Trophoblast cell (in vitro differentiated cells and primary cell): ENCODE measurements around the gene PRKD1.

Experiments used
- DNase-seq, 2 donors: peaks; one replicate each; pipeline ENCODE4 v3.0.0-alpha.2; 2016
- H2AFZ ChIP-seq: 2 replicates; pipeline ENCODE4 v1.6.1; 2013; ENCODE audit warnings: low read length, moderate library complexity, mild to moderate bottlenecking; ENCODE audit not compliant: insufficient read depth, poor library complexity
- H2AK5ac ChIP-seq: 2 replicates; pipeline ENCODE4 v1.6.1; 2013; ENCODE audit warnings: mild to moderate bottlenecking, low read length
- H2BK120ac ChIP-seq: 2 replicates; pipeline ENCODE4 v1.6.1; 2013; ENCODE audit warnings: low read length, mild to moderate bottlenecking, moderate library complexity; ENCODE audit not compliant: insufficient read depth, poor library complexity
- H2BK12ac ChIP-seq: 2 replicates; pipeline ENCODE4 v1.6.1; 2013; ENCODE audit warnings: mild to moderate bottlenecking, low read length, moderate library complexity
- H2BK5ac ChIP-seq: 2 replicates; pipeline ENCODE4 v1.6.1; 2013; ENCODE audit warnings: low read length, low read depth, moderate library complexity, mild to moderate bottlenecking; ENCODE audit not compliant: poor library complexity
- H3K14ac ChIP-seq: 2 replicates; pipeline ENCODE4 v1.6.1; 2013; ENCODE audit warnings: mild to moderate bottlenecking, low read length
- H3K18ac ChIP-seq: 2 replicates; pipeline ENCODE4 v1.6.1; 2013; ENCODE audit warnings: mild to moderate bottlenecking, low read length
- H3K23ac ChIP-seq: 2 replicates; pipeline ENCODE4 v1.6.1; 2013; ENCODE audit warnings: low read length
- H3K27ac ChIP-seq: 2 replicates; pipeline ENCODE4 v1.5.1; 2013; ENCODE audit warnings: low read depth, mild to moderate bottlenecking, inconsistent platforms, low read length, moderate library complexity
- H3K27me3 ChIP-seq: 2 replicates; pipeline ENCODE4 v1.6.1; 2013; ENCODE audit warnings: inconsistent platforms, mild to moderate bottlenecking, low read length, moderate library complexity; ENCODE audit not compliant: insufficient read depth
- H3K36me3 ChIP-seq, 2 experiments: 1 replicate in 1 of 2; 2 replicates in 1 of 2; pipeline ENCODE4 v1.6.1; 2013; ENCODE audit warnings: low read length in 2 of 2, mild to moderate bottlenecking in 2 of 2, moderate library complexity in 1 of 2; ENCODE audit not compliant: insufficient read depth in 2 of 2, control insufficient read depth in 1 of 2
- H3K4ac ChIP-seq: 2 replicates; pipeline ENCODE4 v1.6.1; 2013; ENCODE audit warnings: low read depth, mild to moderate bottlenecking, low read length, moderate library complexity
- H3K4me1 ChIP-seq, 2 experiments: 1 replicate in 1 of 2; 2 replicates in 1 of 2; pipeline ENCODE4 v1.6.1; 2013; ENCODE audit warnings: low read length in 2 of 2, mild to moderate bottlenecking in 2 of 2, moderate library complexity in 1 of 2; ENCODE audit not compliant: insufficient read depth in 2 of 2, control insufficient read depth in 1 of 2
- H3K4me2 ChIP-seq: 2 replicates; pipeline ENCODE4 v1.6.1; 2013; ENCODE audit warnings: inconsistent platforms, mild to moderate bottlenecking, low read length, moderate library complexity
- H3K4me3 ChIP-seq: 2 replicates; pipeline ENCODE4 v1.5.1; 2013; ENCODE audit warnings: mild to moderate bottlenecking, low read depth, low read length, inconsistent platforms
- H3K79me1 ChIP-seq: one replicate; pipeline ENCODE4 v1.6.1; 2013; ENCODE audit warnings: low read length
- H3K79me2 ChIP-seq: 2 replicates; pipeline ENCODE4 v1.6.1; 2013; ENCODE audit warnings: low read length, mild to moderate bottlenecking; ENCODE audit not compliant: control insufficient read depth, insufficient read depth, poor library complexity
- H3K9ac ChIP-seq: 2 replicates; pipeline ENCODE4 v1.6.1; 2013; ENCODE audit warnings: mild to moderate bottlenecking, low read length
- H3K9me3 ChIP-seq: 2 replicates; pipeline ENCODE4 v1.6.1; 2013; ENCODE audit warnings: low read depth, mild to moderate bottlenecking, control low read depth, inconsistent platforms, low read length; ENCODE audit not compliant: insufficient read depth
- H4K12ac ChIP-seq: 2 replicates; pipeline ENCODE4 v1.6.1; 2013; ENCODE audit warnings: low read depth, mild to moderate bottlenecking, low read length, moderate library complexity
- H4K8ac ChIP-seq: 2 replicates; pipeline ENCODE4 v1.6.1; 2013; ENCODE audit warnings: low read depth, mild to moderate bottlenecking, low read length, moderate library complexity
- H4K91ac ChIP-seq: one replicate; pipeline ENCODE4 v1.6.1; 2013; ENCODE audit warnings: low read depth, mild to moderate bottlenecking, low read length, moderate library complexity
- WGBS: extraction: QIAGEN DNeasy Blood & Tissue Kit; methylation state at CpG from one replicate; pipeline ENCODE4 v1.1.7; 2013; ENCODE audit warnings: missing lambda C conversion rate; ENCODE audit not compliant: insufficient read length, insufficient coverage; ENCODE audit errors: extremely low coverage; 5-methylcytosine and 5-hydroxymethylcytosine counted together

PRKD1 gene

DNA sequence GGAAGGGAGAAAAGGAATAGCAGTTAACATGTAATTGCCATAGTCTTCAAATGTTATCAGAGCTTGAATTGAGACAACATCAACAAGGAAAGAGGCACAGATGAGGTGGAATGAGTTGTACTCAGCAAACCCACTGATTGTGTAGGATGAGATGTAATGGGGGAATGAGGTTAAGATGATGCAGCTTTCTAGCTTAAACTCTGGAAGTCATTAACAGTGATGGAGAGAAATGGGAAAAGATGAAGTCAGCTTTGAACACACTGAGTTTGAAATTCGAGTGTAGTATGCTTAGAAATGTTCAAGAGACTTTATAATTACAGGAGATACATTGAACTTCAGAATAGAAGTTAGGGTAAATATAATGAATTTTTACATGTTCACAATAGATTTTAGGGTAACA, 106.9 kb downstream of the PRKD1 start:
- H3K27me3 ChIP-seq, result no peaks in the 10 kb centered on the region
- no peak overlapping the region for H4K12ac ChIP-seq
- no peak for DNase-seq
- no peak overlapping the region for H2AK5ac ChIP-seq
- no peaks in the 10 kb centered on the region for H3K79me1 ChIP-seq
- H3K4ac ChIP-seq, result no peak overlapping the region
- WGBS, result no CpG with 5 or more reads among the region's 1 CpG
- no peak overlapping the region for H4K91ac ChIP-seq
- H3K36me3 ChIP-seq, result no peaks in the 10 kb centered on the region
- H3K4me1 ChIP-seq, result peaks cover 0 to 3% of the 10 kb centered on the region in 2 experiments
- H3K4me2 ChIP-seq, result no peak overlapping the region
- no peaks in the 10 kb centered on the region for H3K79me2 ChIP-seq
- H3K14ac ChIP-seq, result no peak overlapping the region
- no peak overlapping the region for H3K23ac ChIP-seq
- no peak overlapping the region for H3K4me3 ChIP-seq
- no peak overlapping the region for H2BK120ac ChIP-seq
- no peak overlapping the region for H4K8ac ChIP-seq
- H3K9me3 ChIP-seq, result no peaks in the 10 kb centered on the region
- H2BK5ac ChIP-seq, result no peak overlapping the region
- H3K9ac ChIP-seq, result no peak overlapping the region
- H3K18ac ChIP-seq, result no peak overlapping the region
- H2BK12ac ChIP-seq, result no peak overlapping the region
- no peak overlapping the region for H3K27ac ChIP-seq
- H2AFZ ChIP-seq, result no peak overlapping the region

GRCh38 chr14:29817767-29818405, 109.8 kb downstream of the PRKD1 start:
- no peak overlapping the region for H2BK5ac ChIP-seq
- H4K8ac ChIP-seq, result no peak overlapping the region
- no peak overlapping the region for H3K18ac ChIP-seq
- no peak overlapping the region for H2BK12ac ChIP-seq
- H2AK5ac ChIP-seq, result no peak overlapping the region
- no peaks in the 10 kb centered on the region for H3K9me3 ChIP-seq
- no peak overlapping the region for H3K4me3 ChIP-seq
- DNase-seq, result no peak
- H2BK120ac ChIP-seq, result no peak overlapping the region
- H3K79me2 ChIP-seq, result no peaks in the 10 kb centered on the region
- H2AFZ ChIP-seq, result no peak overlapping the region
- no peak overlapping the region for H3K4me2 ChIP-seq
- no peak overlapping the region for H4K91ac ChIP-seq
- no peaks in the 10 kb centered on the region for H3K36me3 ChIP-seq
- H3K4ac ChIP-seq, result no peak overlapping the region
- no peak overlapping the region for H3K23ac ChIP-seq
- H3K27me3 ChIP-seq, result no peaks in the 10 kb centered on the region
- H3K27ac ChIP-seq, result no peak overlapping the region
- H3K14ac ChIP-seq, result no peak overlapping the region
- no peaks in the 10 kb centered on the region for H3K79me1 ChIP-seq
- no peak overlapping the region for H3K9ac ChIP-seq
- H4K12ac ChIP-seq, result no peak overlapping the region
- H3K4me1 ChIP-seq, result peaks cover 0 to 3% of the 10 kb centered on the region in 2 experiments

DNA sequence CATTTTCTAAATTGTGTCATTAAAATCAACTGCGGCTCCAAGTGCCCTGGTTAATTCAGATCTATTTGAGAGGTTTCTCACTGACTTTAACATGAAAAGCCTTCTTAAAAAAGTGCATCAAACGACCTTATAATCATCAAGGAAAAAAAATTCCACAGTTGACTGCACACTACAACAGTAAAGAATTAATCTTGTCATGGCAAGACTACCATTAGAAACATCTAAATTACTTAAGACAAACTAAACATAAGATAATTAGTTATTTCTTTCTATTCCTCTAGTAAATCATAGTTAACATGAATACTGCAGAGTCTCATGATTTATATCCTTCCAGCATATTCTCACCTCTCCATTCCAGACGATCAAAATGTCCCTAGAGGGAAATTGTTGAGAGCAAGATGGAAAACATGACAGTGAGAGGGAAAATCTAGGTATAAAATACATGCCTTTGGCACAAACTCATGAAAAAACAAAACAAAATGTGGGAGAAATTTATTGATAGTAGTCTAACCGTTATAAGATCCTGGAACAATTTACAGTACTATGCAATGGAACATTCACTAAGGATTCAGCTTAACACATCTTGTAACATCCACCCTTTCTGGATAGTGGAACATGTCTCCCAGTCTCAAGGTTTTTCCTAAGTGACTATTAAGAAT, 112.5 kb downstream of the PRKD1 start:
- Histone ChIP-seq H3K36me3 (no peaks in the 10 kb centered on the region), H2BK12ac (no peak overlapping the region), H4K91ac (no peak overlapping the region), H3K79me2 (no peaks in the 10 kb centered on the region), H2AK5ac (no peak overlapping the region), H2BK5ac (no peak overlapping the region), H2BK120ac (no peak overlapping the region), H3K9me3 (no peaks in the 10 kb centered on the region), H3K4me1 (no peaks in the 10 kb centered on the region), H3K27ac (no peak overlapping the region), H3K79me1 (no peaks in the 10 kb centered on the region), H4K8ac (no peak overlapping the region), H3K23ac (no peak overlapping the region), H3K14ac (no peak overlapping the region), H3K4me2 (no peak overlapping the region), H4K12ac (no peak overlapping the region), H3K18ac (no peak overlapping the region), H2AFZ (no peak overlapping the region), H3K4ac (no peak overlapping the region), H3K4me3 (no peak overlapping the region), H3K9ac (no peak overlapping the region), H3K27me3 (no peaks in the 10 kb centered on the region)
- no CpG with 5 or more reads among the region's 4 CpGs for WGBS
- no peak for DNase-seq

- Histone ChIP-seq H3K4me2 (no peak overlapping the region), H2BK120ac (no peak overlapping the region), H3K27ac (no peak overlapping the region), H2AFZ (no peak overlapping the region), H3K18ac (no peak overlapping the region), H4K91ac (no peak overlapping the region), H3K14ac (no peak overlapping the region), H3K23ac (no peak overlapping the region), H3K27me3 (no peaks in the 10 kb centered on the region), H3K4me1 (no peaks in the 10 kb centered on the region), H3K4me3 (no peak overlapping the region), H3K36me3 (no peaks in the 10 kb centered on the region), H4K8ac (no peak overlapping the region), H3K79me1 (no peaks in the 10 kb centered on the region), H3K4ac (no peak overlapping the region), H3K79me2 (no peaks in the 10 kb centered on the region), H2BK5ac (no peak overlapping the region), H3K9me3 (no peaks in the 10 kb centered on the region), H3K9ac (no peak overlapping the region), H2BK12ac (no peak overlapping the region), H2AK5ac (no peak overlapping the region), H4K12ac (no peak overlapping the region)
- no CpG with 5 or more reads among the region's 6 CpGs for WGBS
- DNase-seq, result no peak
These were observed 113.3 kb downstream of the PRKD1 start for GRCh38 chr14:29814156-29815015.
